Activated T-helper 1 cell treated with Interleukin-2 at 50 U/mL for 16 hours (primary cell): Measurements from ENCODE around the gene ABI3.
"Not testable (repeated sequence)": the region's sequence is repeated elsewhere in the genome, so short reads cannot be mapped to it uniquely, and the experiment has no call there.

Experiments used
- DNase-seq: peaks from one replicate; pipeline ENCODE4 v3.0.0-alpha.2; 2020; ENCODE audit warnings: low read depth

Gene ABI3

DNA sequence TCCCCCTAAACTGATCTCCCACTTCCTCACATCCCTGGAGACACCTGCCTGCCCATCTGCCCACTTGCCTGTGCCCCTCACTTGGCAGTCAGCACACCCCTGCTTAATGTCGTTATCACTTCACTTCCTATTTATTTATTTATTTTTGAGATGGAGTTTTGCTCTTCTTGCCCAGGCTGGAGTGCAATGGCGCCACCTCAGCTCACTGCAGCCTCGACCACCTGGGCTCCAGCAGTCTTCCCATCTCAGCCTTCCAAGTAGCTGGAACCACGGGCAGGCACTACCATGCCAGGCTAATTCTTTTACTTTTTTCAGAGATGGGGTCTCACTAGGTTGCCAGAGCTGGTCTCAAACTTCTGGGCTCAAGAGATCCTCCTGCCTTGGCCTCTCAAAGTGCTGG is 43.6 kb downstream of the ABI3 start:
- no peak for DNase-seq

DNA sequence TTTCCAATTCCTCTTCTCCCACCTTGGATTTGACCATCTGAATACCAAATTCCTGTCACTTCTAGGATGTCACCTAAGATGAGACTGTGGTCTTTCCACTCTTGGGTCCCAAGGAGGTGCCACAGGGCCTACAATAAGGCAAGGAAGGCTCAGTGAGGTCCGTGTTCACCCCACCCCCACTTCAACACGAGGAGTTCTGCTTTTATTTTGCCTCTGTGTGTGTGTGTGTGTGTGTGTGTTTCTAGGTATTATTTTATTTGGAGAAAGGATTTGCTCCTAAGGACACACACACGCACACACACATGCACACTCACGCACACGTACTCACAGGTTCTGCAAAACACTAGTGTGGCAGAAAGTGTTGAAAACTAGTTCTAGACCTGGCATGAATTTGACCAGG is 44.6 kb downstream of the ABI3 start:
- DNase-seq, result no peak

DNA sequence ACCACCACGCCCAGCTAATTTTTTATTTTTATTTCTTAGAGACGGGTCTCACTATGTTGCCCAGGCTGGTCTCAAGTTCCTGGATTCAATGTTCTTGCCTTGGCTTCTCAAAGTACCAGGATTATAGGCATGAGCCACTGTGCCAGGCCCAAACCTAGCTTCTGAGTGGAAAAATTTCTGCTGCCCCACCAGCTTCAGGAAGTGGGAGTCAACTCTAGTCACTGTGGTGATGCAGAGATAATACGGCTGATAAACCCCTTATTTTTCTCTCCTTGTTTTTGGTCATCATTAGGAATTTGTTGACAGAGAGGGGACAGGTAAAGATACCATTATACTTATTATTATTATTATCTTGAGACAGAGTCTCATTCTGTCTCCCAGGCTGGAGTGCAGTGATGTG is 47.9 kb downstream of the ABI3 start:
- no peak for DNase-seq

DNA sequence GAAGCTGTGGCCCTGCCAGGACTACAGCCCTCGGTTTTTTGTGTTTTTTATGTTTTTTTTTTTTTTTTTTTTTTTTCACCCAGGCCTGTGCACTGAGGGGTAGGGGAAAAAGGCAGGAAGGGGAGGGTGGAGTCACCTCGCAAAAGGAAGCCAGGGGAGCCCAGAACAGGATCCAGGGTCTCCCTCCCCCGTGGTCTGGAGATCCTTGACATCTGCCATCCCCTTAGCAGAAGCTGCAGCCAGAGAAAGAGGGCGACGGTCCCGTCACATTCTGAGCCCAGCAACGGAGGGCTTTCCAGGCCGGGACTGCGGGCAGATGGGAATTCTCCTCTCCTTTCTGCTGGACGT is 49.1 kb downstream of the ABI3 start:
- DNase-seq, result no peak

DNA sequence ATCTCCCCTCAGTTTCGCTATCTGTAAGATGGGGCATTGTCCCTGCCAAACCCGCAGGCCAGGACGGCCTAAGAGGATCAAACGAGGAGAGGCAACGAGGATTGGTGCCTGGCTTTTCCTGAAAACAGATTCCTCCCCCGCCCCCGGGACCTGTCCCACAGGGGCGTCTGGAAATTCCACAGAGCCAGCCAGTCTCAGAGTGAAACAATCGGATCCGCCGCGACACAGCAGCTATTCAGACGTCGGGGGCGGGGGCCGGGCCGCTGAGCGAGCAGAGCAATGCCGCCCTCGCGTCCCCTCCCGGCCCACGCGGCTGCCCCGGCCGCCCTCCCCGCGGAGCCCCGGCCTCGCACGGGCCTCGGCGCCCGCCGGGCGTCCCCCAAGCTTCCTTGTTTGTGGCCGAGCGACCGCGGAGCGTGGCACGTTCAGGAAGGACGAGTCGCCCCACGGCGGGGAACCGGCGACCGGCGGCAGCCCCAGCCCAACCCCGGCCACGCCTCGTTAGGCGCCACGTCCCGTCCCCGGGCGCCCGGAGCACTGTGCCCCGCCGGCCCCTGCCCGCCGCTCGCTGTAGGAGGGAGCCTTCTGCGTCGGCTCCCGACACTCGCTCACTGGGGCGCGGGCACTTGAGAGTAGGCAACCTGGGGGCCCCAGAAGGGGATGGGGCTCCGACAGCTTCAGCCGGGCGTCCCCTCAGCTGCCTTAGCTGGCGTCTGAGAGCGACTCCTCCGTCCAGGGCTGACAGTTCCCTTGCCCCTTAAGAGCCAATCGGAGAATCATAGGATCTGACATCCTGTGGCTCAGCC is 49.7 kb downstream of the ABI3 start:
- peak; percentile 19 for DNase-seq

- no peak for DNase-seq
These were observed 50.3 kb downstream of the ABI3 start for GRCh38 chr17:49260817-49261291.

GRCh38 chr17:49261540-49261939 is 51.0 kb downstream of the ABI3 start:
- DNase-seq, result not testable (repeated sequence)

- DNase-seq, result no peak
These were observed 55.7 kb downstream of the ABI3 start for GRCh38 chr17:49266233-49266632.

- no peak for DNase-seq
These were observed 57.4 kb downstream of the ABI3 start for GRCh38 chr17:49267912-49268311.

DNA sequence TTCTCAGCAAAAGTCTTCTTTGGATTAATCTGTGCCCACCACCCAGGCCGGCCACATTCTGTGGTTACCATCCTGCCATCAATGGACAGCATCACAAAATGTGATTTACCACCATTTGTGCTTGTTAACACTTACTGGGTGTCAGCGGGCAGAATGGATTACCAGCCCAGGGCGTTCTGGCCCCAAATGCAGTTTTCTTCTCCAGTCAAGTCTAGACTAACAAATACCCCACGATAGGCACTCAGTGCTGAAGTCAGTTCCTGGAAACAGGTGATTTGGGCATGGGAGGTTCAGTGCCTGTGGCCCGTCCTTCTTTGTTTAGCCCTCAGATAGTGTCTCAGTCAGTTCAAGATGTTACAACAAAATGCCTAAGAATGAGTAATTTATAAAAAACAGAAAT is 58.8 kb downstream of the ABI3 start:
- DNase-seq, result no peak
